ENCODE results near the gene ZSCAN32. TPM values are rescaled to one million over a fixed set of nuclear protein-coding genes. Genes with fewer than 3 reads are reported as not detected.

Gene ZSCAN32
- total and polyA plus RNA-seq, 2 of the 8 experiments (the other 6 are each of a cell fraction or from before 2014, with no cell fraction given): 13.4 to 22.0 TPM

- no peak within 1 kb of the TSS for H3K56ac ChIP-seq (replicated peaks; ENCODE audit: insufficient read length, low read depth, low read length)
- H3K27me3 ChIP-seq (replicated peaks in 1 of 4; ENCODE audit: control insufficient read depth in 3 of 4, extremely low read depth in 1 of 4, insufficient read depth in 3 of 4, low read length in 3 of 4): peaks cover 0 to 2% (median 0%) of the 10 kb centered on the region in 4 experiments; a peak in 1 of 7 replicates
- H2BK12ac ChIP-seq (ENCODE audit: low read depth, low read length): no peak within 1 kb of the TSS
- no peak within 1 kb of the TSS for H3K23ac ChIP-seq (ENCODE audit: insufficient read length)
- no peaks in the 10 kb centered on the region for H4K20me1 ChIP-seq (replicated peaks in 1 of 2; ENCODE audit: control insufficient read depth in 1 of 2, insufficient read depth in 2 of 2, low read length in 2 of 2)
- no peaks in the 10 kb centered on the region for H3K36me3 ChIP-seq (ENCODE audit: control insufficient read depth in 2 of 4, insufficient read depth in 4 of 4, low read length in 3 of 4)
- no peak within 1 kb of the TSS for H3K18ac ChIP-seq (ENCODE audit: extremely low read depth, low read length)
- ChIA-PET POLR2A (ENCODE audit: partially characterized antibody) (no interaction called here), CTCF (ENCODE audit: partially characterized antibody) (interaction anchor here (0.7 to 1.0 kb wide), 2 partner anchors 10 to 88 kb away, joined by 3 read pairs; no protein-coding TSS in a partner anchor)
- H3K4me3 ChIP-seq (ENCODE audit: extremely low read depth in 1 of 4, insufficient read depth in 2 of 4, low read depth in 3 of 4, low read length in 4 of 4): no peak within 1 kb of the TSS
- no peak within 1 kb of the TSS for H4K5ac ChIP-seq (ENCODE audit: insufficient read length, low read depth, low read length)
- no peak within 1 kb of the TSS for H2BK20ac ChIP-seq (ENCODE audit: low read length)
- no peak within 1 kb of the TSS for H2BK5ac ChIP-seq (ENCODE audit: low read depth, low read length)
- no peak within 1 kb of the TSS for H3K4me2 ChIP-seq (ENCODE audit: insufficient read depth in 1 of 2, low read depth in 2 of 2, low read length in 2 of 2)
- no peak within 1 kb of the TSS for H3K27ac ChIP-seq (ENCODE audit: low read depth, low read length)
- H3K14ac ChIP-seq (ENCODE audit: insufficient read length): no peak within 1 kb of the TSS
- peaks cover 32 to 42% of the 10 kb centered on the region in 2 experiments for H3K9me3 ChIP-seq (ENCODE audit: insufficient read depth in 2 of 2, low read depth in 1 of 2, low read length in 1 of 2)
- H2BK120ac ChIP-seq (replicated peaks; ENCODE audit: low read depth, low read length): no peak within 1 kb of the TSS
- no peak within 1 kb of the TSS for H3K4ac ChIP-seq (replicated peaks; ENCODE audit: insufficient read length, low read depth, low read length)
- DNase-seq (ENCODE audit: low read depth in 1 of 2, low spot score in 2 of 2): no peak
- H3K23me2 ChIP-seq (ENCODE audit: low read depth, low read length): no peaks in the 10 kb centered on the region
- no peak within 1 kb of the TSS for H2AK5ac ChIP-seq (ENCODE audit: low read depth, low read length)
- no peak within 1 kb of the TSS for H2AFZ ChIP-seq (ENCODE audit: low read length)
- H4K8ac ChIP-seq (ENCODE audit: extremely low read depth, insufficient read depth, low read length): no peak within 1 kb of the TSS
- FAIRE-seq: no peak
- no peaks in the 10 kb centered on the region for H3K79me2 ChIP-seq (ENCODE audit: control insufficient read depth in 1 of 2, insufficient read depth in 2 of 2, low read length in 2 of 2)
- no peak within 1 kb of the TSS for H3K9ac ChIP-seq (replicated peaks in 1 of 4; ENCODE audit: extremely low read depth in 1 of 4, low read depth in 3 of 4, low read length in 3 of 4)
- WGBS, 2 experiments (ENCODE audit: extremely low coverage in 1 of 2, insufficient coverage in 1 of 2, insufficient read length in 1 of 2, insufficient replicate concordance in 2 of 2, low coverage in 1 of 2, low lambda C conversion rate in 2 of 2, missing lambda C conversion rate in 1 of 2): 66% methylated on average over 3 of the region's 3 CpGs; no CpG with 5 or more reads in 1 of the 2 experiments
- H4K91ac ChIP-seq (replicated peaks; ENCODE audit: insufficient read length, low read length): no peak within 1 kb of the TSS
- H3K4me1 ChIP-seq (replicated peaks in 1 of 4; ENCODE audit: control insufficient read depth in 3 of 4, insufficient read depth in 4 of 4, low read length in 3 of 4): no peaks in the 10 kb centered on the region
- no peak within 1 kb of the TSS for H2BK15ac ChIP-seq (ENCODE audit: low read length)
- H3K79me1 ChIP-seq (ENCODE audit: low read depth, low read length): no peaks in the 10 kb centered on the region
- TF ChIP-seq, protein P1, sequence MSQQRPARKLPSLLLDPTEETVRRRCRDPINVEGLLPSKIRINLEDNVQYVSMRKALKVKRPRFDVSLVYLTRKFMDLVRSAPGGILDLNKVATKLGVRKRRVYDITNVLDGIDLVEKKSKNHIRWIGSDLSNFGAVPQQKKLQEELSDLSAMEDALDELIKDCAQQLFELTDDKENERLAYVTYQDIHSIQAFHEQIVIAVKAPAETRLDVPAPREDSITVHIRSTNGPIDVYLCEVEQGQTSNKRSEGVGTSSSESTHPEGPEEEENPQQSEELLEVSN (IDR thresholded peaks at IDR 0.05): no peak
- no peak for TF ChIP-seq RFX5 (IDR thresholded peaks at IDR 0.05; ENCODE audit: borderline replicate concordance, low read depth, low read length)
- TF ChIP-seq NRF1 (IDR thresholded peaks at IDR 0.05; ENCODE audit: low read depth, low read length): no peak
- no peak for TF ChIP-seq ATF2 (IDR thresholded peaks at IDR 0.05; ENCODE audit: low read length)
- TF ChIP-seq JUND (IDR thresholded peaks at IDR 0.05; ENCODE audit: low read length): no peak
- TF ChIP-seq CREB1 (IDR thresholded peaks at IDR 0.05): no peak
- no peak for TF ChIP-seq SIRT6 (IDR thresholded peaks at IDR 0.05; ENCODE audit: low read length)
- no peak for TF ChIP-seq SP2 (IDR thresholded peaks at IDR 0.05; ENCODE audit: low read length)
- TF ChIP-seq SUZ12 (IDR thresholded peaks at IDR 0.05; ENCODE audit: low read length): no peak
- TF ChIP-seq, protein P2, sequence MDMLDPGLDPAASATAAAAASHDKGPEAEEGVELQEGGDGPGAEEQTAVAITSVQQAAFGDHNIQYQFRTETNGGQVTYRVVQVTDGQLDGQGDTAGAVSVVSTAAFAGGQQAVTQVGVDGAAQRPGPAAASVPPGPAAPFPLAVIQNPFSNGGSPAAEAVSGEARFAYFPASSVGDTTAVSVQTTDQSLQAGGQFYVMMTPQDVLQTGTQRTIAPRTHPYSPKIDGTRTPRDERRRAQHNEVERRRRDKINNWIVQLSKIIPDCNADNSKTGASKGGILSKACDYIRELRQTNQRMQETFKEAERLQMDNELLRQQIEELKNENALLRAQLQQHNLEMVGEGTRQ (IDR thresholded peaks at IDR 0.05; ENCODE audit: low read length): no peak
- no peak for TF ChIP-seq GABPA (IDR thresholded peaks at IDR 0.05; ENCODE audit: borderline replicate concordance, insufficient read depth, low read length)
- no peak for TF ChIP-seq CHD1 (IDR thresholded peaks at IDR 0.05; ENCODE audit: low read depth, low read length)
Measured at GRCh38 chr16:3355589-3355988, 45.2 kb downstream of the ZSCAN32 start, which contains the start of gene OR2C1. Gene OR2C1 (plus strand): TSS chr16:3355889. CDS start chr16:3355941, 52 bp downstream.

Measured in H1 (cell line).